HPDE6-E6E7 (cell line): Measurements from ENCODE around the gene TLE2.
A peak's percentile ranks its signal among the peaks of the same experiment; 100 is the strongest.
"Not testable (repeated sequence)": the region's sequence is repeated elsewhere in the genome, so short reads cannot be mapped to it uniquely, and the experiment has no call there.

Source experiments
- DNase-seq: peaks from one replicate; pipeline ENCODE4 v3.0.0; 2011; ENCODE audit warnings: missing footprints; ENCODE audit errors: extremely low spot score

The TLE2 gene

DNA sequence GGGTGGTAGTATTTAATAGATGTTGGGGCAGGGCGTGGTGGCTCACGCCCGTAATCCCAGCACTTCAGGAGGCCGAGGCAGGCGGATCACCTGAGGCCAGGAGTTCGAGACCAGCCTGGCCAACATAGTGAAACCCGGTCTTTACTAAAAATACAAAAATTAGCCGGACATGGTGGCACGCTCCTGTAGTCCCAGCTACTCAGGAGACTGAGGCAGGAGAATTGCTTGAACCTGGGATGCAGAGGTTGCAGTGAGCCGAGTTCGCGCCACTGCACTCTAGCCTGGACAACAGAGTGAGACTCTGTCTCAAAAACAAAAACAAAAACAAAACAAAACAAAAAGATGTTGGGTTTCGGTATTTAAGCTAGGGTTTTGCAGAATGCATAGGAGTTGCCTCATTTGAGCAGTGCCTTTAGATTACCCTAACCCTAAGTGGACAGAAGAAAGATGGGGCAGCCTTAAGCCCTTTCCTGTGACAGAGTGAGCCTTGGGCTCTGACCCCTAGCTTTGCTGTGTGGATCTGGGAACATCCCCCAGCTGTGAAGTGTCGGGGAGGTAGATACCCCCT lies 8.0 kb upstream of the TLE2 start:
- not testable (repeated sequence) for DNase-seq

DNA sequence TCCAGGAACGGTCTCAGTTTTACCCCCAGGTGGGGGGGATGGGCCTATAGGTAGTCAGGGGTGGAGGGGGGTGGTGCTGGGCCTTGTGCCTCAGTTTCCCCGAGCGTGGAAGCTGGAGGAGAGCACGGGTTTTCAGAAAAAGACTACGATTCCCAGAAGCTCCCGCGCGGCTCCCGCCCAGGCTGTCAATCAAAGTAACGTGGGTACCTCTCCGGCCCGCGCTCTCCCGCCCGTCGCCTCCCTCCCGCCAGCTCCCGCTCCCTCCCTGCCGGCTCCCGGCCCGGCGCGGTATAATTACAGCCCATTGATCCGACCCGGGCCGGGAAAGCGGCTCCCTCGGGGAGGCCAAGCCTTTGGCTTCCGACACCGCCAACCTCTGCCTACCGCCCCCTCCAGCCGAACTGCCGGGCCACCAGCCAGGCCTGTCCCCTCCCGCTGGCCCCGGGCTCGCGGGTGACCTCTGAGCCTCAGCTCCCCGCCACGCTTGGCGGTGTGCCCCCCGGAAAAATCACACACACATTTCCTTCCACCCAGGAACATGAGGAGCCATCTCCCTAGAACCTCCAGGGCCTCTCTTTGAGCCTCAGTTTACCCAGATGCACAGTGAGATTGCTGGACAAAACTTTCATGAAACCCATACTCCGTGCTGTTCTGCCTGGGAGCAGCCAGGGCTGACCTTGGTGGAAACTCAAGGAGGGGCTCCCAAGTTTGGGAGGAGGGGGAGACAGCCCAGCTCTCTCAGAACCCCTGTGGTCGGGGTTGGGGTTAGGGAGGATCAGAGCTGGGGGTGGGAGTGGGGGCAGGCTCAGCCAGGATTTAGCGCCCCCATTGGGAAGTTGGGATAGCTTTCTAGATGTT lies 7.3 kb upstream of the TLE2 start:
- peak; percentile 86 for DNase-seq

- peak; percentile 100 for DNase-seq
Observed at GRCh38 chr19:3035542-3036118, 6.5 kb upstream of the TLE2 start.

- no peak for DNase-seq
Observed at GRCh38 chr19:3034656-3035541, 5.8 kb upstream of the TLE2 start.

GRCh38 chr19:3034406-3034655 lies 5.3 kb upstream of the TLE2 start:
- no peak for DNase-seq

- DNase-seq, result no peak
Observed at GRCh38 chr19:3033595-3034405, 4.7 kb upstream of the TLE2 start.

GRCh38 chr19:3031607-3031867 lies 2.5 kb upstream of the TLE2 start:
- no peak for DNase-seq

DNA sequence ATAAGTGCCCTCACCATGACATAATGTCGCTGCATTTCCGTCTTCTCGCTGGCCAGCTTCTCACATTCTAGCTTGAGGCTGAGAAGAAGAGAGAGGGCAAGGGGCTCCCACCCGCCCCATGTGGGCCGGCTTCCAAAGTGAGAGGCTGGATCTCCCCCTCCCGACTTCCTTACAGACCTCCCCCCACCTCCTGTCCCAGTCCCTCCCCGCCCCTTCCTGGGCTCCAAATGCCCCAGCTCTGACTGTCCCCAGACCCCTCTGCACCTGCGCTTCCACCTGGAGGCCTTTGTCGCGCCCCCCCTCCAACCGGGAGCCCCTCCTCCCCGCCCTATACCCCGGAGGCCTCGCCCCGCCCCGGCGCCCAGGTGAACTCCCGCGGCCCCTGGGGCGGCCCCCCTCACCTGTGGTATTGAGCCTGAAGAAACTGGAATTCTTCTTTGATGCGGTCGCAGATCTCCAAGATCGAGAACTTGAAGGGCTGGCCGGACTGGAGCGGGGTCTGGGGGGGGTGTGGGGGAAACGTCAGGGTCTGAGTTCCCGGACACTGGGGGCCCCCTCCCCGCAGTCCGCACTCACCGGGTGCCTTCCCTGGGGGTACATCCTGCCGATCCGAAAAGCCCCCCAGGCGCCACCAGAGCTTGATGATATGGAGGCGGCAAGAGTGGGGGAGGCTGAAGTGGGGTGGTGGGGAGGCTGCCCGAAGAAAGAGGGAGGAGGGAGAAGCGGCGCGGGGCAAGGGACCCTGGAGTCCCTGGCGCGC lies 595 bp downstream of the TLE2 start:
- DNase-seq, result no peak

DNA sequence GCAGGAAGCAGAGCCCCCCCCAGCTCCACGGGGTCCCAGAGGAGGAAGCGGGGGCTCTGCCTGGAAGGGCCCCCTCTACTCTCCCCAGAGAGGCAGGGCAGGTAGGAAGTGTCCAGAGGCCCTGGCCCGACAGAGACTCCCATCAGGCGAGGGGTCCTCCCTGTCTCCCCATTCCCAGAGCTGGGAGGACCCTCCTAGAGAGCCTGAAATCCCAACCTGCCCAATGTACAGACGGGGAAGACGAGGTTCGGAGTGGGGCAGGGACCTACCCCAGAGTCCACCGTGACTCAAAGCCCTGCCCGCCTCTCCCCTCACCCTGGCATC lies 1.1 kb downstream of the TLE2 start:
- no peak for DNase-seq

DNA sequence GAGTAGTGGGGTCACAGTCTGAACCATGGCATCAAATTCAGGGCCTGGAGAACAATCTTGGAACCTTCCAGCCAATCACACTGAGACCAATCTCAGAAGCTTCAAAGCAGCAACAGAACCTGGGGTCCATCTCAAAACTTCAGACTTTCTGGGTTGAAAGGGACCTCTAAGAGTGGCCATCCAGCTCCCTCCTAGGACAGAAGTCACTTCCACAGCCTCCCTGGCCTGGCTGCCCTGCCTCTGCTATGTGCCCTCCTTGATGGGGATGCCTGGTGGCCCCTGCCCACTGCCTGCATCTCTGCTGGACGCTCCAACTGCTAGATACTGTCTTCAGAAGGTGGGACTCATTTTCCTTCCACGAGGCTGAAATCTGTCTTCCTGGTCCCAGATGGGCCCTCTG lies 1.8 kb downstream of the TLE2 start:
- DNase-seq, result no peak

DNA sequence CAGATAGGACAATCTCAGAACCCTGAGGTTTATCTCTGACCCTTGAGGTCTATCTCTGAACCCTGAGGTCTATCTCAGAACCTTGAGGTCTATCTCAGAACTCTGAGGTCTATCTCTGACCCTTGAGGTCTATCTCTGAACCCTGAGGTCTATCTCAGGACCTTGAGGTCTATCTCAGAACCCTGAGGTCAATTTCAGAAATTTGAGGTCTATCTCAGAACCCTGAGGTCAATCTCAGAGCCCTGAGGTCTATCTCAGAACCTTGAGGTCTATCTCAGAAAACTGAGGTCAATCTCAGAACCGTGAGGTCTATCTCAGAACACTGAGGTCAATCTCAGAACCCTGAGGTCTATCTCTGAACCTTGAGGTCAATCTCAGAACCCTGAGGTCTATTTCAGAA lies 2.3 kb downstream of the TLE2 start:
- DNase-seq, result no peak

- DNase-seq, result no peak
Observed at GRCh38 chr19:3025549-3025886, 3.6 kb downstream of the TLE2 start.

DNA sequence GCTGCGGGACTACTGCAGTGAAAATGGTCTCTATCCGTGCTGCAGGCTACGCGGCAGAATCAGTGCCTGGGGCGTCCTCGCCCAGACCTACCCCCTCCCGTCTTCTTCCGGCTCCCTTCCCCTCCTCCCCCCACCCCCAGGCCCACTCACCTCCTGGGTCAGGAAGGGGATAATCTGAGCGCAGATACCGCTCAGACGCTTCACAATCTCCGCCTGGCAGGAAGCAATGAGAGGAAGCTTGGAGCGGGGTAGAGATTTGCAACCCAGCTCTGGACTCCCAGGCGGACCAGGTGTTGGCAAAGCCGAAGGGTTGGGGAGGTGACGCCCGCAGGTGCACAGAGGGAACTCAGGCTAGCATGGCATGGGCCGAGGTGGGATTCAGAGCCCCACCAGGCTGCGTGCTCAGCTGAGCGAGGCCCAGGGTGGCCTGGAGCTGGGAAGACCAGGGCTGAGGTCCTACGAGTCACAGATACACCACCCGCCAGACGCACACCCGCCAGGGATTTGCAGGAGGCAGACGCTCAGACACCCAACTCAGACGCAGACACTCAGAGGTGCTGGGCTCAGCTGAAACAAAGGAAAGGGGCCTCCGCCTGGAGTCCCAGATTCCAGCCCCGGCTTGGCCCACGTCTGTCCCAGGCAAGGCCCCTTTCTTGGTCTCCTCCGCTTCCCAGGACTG lies 4.1 kb downstream of the TLE2 start:
- DNase-seq, result no peak

GRCh38 chr19:3024509-3024869 lies 4.6 kb downstream of the TLE2 start:
- no peak for DNase-seq

DNA sequence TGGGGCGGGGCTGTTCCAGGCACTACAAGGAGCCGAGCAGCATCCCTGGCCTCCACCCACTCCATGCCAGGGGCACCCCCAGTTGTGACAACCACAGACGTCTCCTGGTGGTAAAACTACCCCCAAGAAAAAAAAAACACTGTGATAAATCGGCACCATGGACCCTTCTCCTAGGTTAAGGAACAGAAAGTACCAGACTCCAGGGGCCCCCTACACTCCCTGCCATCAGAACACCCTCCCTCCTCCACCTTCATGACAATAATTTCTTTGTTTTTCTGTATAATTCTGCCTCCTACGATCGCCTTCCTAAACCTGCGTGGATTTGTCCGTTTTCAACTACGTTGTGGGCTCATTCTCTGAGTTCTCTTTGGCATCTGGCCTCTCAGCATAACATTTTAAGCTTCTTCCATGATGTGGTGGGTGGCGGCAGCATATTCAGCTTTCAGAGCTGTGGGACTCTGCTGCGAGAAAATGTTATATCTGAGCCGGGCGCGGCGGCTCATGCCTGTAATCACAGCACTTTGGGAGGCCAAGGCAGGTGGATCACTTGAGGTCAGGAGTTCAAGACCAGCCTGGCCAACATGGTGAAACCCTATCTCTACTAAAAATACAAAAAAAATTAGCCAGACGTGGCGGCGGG lies 8.6 kb downstream of the TLE2 start:
- DNase-seq, result no peak

DNA sequence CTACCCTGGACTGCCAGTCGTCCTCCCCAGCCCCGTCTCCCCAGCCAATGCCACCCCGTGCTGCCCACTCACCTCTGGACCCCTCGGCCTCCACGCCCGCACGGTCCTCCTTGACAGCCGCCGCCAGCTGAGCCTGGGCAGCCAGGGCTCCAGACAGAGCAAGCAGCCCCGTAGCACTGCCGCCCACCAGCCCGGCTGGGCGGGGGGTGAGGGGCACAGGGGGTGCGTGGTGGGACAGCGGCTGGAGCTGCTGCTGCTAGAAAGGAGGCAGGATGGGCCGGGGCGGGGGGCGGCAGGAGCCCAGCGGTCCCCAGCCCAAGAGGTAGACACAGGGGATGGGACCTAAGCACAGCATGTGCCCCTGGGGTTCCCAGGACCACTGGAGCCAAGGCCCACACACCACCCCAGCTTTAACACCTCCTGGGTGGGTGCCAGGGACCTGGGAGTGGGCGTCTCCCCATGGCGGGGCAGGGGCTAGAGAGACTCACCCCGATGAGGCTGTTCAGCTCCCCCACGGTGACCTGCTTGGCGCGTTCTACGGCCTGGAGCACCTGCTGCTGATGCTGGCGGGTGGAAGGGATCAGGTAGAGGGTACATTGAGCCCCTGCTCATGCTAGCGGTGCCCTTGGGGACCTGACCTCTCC lies 9.7 kb downstream of the TLE2 start:
- DNase-seq, result no peak

GRCh38 chr19:3017923-3018322 lies 11.2 kb downstream of the TLE2 start:
- DNase-seq, result no peak

GRCh38 chr19:3015126-3016057 lies 13.7 kb downstream of the TLE2 start:
- DNase-seq, result no peak

DNA sequence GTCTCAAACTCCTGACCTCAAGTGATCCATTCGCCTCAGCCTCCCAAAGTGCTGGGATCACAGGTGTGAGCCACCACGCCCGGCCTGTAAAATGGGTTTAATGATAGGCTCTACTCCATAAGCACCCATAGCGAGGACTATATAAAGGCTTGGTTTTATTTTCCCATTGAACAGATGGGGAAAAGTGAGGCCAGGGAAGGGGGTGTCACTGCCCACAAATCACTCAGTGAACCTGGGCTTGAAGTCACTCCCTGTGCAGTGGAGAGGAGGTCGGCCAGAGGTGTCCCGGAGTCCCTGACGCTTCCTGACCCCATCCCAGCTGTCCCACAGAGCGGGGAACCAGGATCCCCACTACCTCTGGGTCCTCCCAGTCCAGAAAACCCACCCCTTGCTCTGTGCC lies 14.9 kb downstream of the TLE2 start:
- DNase-seq, result no peak
